Loucy (cell line): ENCODE results near the gene HIVEP2.

Experiments
- H2AFZ ChIP-seq: fragments of 200-600 bp; sonication (generic); 2 replicates; pipeline ENCODE4 v1.6.0; 2016; ENCODE audit warnings: antibody characterized with exemption, mild to moderate bottlenecking, low read length, moderate library complexity
- H3F3A ChIP-seq: fragments of 200-600 bp; 2 replicates; pipeline ENCODE4 v1.6.0; 2016; ENCODE audit warnings: antibody characterized with exemption, low read depth, mild to moderate bottlenecking
- H3K27me3 ChIP-seq: fragments of 200-600 bp; sonication (generic); 2 replicates; pipeline ENCODE4 v1.6.1; 2014; ENCODE audit warnings: low read length, mild to moderate bottlenecking; ENCODE audit not compliant: insufficient read depth, poor library complexity, severe bottlenecking
- H3K36me3 ChIP-seq: fragments of 200-600 bp; sonication (generic); 2 replicates; pipeline ENCODE4 v1.6.1; 2016; ENCODE audit warnings: low read length; ENCODE audit not compliant: insufficient read depth
- H3K4me1 ChIP-seq: fragments of 200-600 bp; sonication (generic); 2 replicates; pipeline ENCODE4 v1.5.1; 2014; ENCODE audit warnings: low read length, mild to moderate bottlenecking; ENCODE audit not compliant: insufficient read depth, poor library complexity, severe bottlenecking
- H3K4me2 ChIP-seq: fragments of 200-600 bp; sonication (generic); 2 replicates; pipeline ENCODE4 v1.6.0; 2014; ENCODE audit warnings: antibody characterized with exemption, low read length, low read depth, mild to moderate bottlenecking; ENCODE audit not compliant: poor library complexity, severe bottlenecking
- H3K4me3 ChIP-seq: fragments of 200-600 bp; sonication (generic); 2 replicates; pipeline ENCODE4 v1.5.1; 2014; ENCODE audit warnings: low read length, mild to moderate bottlenecking, mixed read lengths; ENCODE audit not compliant: poor library complexity, severe bottlenecking
- H3K79me2 ChIP-seq: fragments of 200-600 bp; sonication (generic); 2 replicates; pipeline ENCODE4 v1.6.1; 2014; ENCODE audit warnings: low read length; ENCODE audit not compliant: insufficient read depth
- H3K9ac ChIP-seq: fragments of 200-600 bp; sonication (generic); 2 replicates; pipeline ENCODE4 v1.6.0; 2014; ENCODE audit warnings: mild to moderate bottlenecking, low read depth, low read length, moderate library complexity; ENCODE audit not compliant: poor library complexity, severe bottlenecking
- H3K9me2 ChIP-seq: fragments of 200-600 bp; sonication (generic); replicated peaks from 2 replicates; pipeline ENCODE4 v1.6.1; 2016; ENCODE audit warnings: low read depth, low read length, mixed read lengths
- H3K9me3 ChIP-seq: fragments of 200-600 bp; sonication (generic); 2 replicates; pipeline ENCODE4 v1.6.1; 2014; ENCODE audit warnings: mild to moderate bottlenecking, antibody characterized with exemption, low read length, low read depth; ENCODE audit not compliant: insufficient read depth
- H4K20me1 ChIP-seq: fragments of 200-600 bp; sonication (generic); 2 replicates; pipeline ENCODE4 v1.6.0; 2014; ENCODE audit warnings: antibody characterized with exemption, low read length, mild to moderate bottlenecking; ENCODE audit not compliant: insufficient read depth, poor library complexity, severe bottlenecking
- CTCF ChIP-seq: fragments of 200-600 bp; sonication (generic); conservative IDR thresholded peaks from 2 replicates; pipeline ENCODE4 v1.5.1; 2014; ENCODE audit warnings: mild to moderate bottlenecking, antibody characterized with exemption, low read length
- EZH2phosphoT487 ChIP-seq: fragments of 200-600 bp; IDR thresholded peaks from 2 replicates; pipeline ENCODE4 v1.6.1; 2018; ENCODE audit warnings: antibody characterized with exemption, mild to moderate bottlenecking, moderate library complexity, borderline replicate concordance

HIVEP2 gene

GRCh38 chr6:142926494-142927270, 18.3 kb downstream of the HIVEP2 start:
- Histone ChIP-seq H3K79me2 (peaks cover 91% of the 10 kb centered on the region), H3K36me3 (no peaks in the 10 kb centered on the region), H4K20me1 (peaks cover 28% of the 10 kb centered on the region), H3K9me3 (no peaks in the 10 kb centered on the region), H3K4me3 (peak overlapping the region; percentile 76), H3F3A (no peaks in the 10 kb centered on the region), H3K4me2 (peak overlapping the region; percentile 91), H2AFZ (peak overlapping the region; percentile 41), H3K9me2 (no peaks in the 10 kb centered on the region), H3K9ac (peak overlapping the region; percentile 78), H3K4me1 (peaks cover 58% of the 10 kb centered on the region), H3K27me3 (no peaks in the 10 kb centered on the region)
- no peak for TF ChIP-seq EZH2phosphoT487
- TF ChIP-seq CTCF = no peak

GRCh38 chr6:142926177-142926493, 18.8 kb downstream of the HIVEP2 start:
- peaks cover 28% of the 10 kb centered on the region for H4K20me1 ChIP-seq
- no peaks in the 10 kb centered on the region for H3F3A ChIP-seq
- peak overlapping the region; percentile 76 for H3K4me3 ChIP-seq
- peak overlapping the region; percentile 91 for H3K4me2 ChIP-seq
- H2AFZ ChIP-seq = peak overlapping the region; percentile 41
- H3K9ac ChIP-seq = peak overlapping the region; percentile 78
- peaks cover 91% of the 10 kb centered on the region for H3K79me2 ChIP-seq
- no peaks in the 10 kb centered on the region for H3K27me3 ChIP-seq
- H3K9me3 ChIP-seq = no peaks in the 10 kb centered on the region
- no peak for TF ChIP-seq EZH2phosphoT487
- TF ChIP-seq CTCF = no peak
- H3K4me1 ChIP-seq = peaks cover 53% of the 10 kb centered on the region
- no peaks in the 10 kb centered on the region for H3K9me2 ChIP-seq
- H3K36me3 ChIP-seq = no peaks in the 10 kb centered on the region

GRCh38 chr6:142925575-142926110, 19.3 kb downstream of the HIVEP2 start:
- no peaks in the 10 kb centered on the region for H3K36me3 ChIP-seq
- peak overlapping the region; percentile 91 for H3K4me2 ChIP-seq
- peaks cover 24% of the 10 kb centered on the region for H4K20me1 ChIP-seq
- H3K9me2 ChIP-seq = no peaks in the 10 kb centered on the region
- peak overlapping the region; percentile 78 for H3K9ac ChIP-seq
- peaks cover 49% of the 10 kb centered on the region for H3K4me1 ChIP-seq
- H2AFZ ChIP-seq = no peak overlapping the region
- H3K4me3 ChIP-seq = peak overlapping the region; percentile 76
- no peak for TF ChIP-seq EZH2phosphoT487
- no peak for TF ChIP-seq CTCF
- H3F3A ChIP-seq = no peaks in the 10 kb centered on the region
- no peaks in the 10 kb centered on the region for H3K27me3 ChIP-seq
- H3K9me3 ChIP-seq = no peaks in the 10 kb centered on the region
- H3K79me2 ChIP-seq = peaks cover 91% of the 10 kb centered on the region
